Measurements from ENCODE around the gene OR51B5.

DNA sequence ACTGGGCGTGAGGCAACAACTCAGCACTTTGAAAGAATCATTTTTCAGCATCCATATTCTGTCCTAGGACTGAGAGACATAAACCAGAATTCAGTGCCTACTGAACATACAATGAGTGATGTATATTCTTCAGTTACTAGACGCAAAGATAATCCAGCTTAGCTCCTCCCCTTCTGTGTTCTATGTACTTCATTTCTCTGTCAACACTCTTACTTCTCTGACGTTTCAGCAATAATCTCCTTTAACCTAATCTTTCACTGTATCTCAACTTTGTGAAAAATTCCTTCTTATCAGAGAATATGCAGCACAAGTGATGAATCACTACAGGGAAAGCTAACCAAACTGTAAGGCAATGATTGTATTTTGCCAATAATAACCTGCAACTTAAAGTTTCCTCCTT, 2.5 kb upstream of the OR51B5 start:
- TF ChIP-seq, protein P1, sequence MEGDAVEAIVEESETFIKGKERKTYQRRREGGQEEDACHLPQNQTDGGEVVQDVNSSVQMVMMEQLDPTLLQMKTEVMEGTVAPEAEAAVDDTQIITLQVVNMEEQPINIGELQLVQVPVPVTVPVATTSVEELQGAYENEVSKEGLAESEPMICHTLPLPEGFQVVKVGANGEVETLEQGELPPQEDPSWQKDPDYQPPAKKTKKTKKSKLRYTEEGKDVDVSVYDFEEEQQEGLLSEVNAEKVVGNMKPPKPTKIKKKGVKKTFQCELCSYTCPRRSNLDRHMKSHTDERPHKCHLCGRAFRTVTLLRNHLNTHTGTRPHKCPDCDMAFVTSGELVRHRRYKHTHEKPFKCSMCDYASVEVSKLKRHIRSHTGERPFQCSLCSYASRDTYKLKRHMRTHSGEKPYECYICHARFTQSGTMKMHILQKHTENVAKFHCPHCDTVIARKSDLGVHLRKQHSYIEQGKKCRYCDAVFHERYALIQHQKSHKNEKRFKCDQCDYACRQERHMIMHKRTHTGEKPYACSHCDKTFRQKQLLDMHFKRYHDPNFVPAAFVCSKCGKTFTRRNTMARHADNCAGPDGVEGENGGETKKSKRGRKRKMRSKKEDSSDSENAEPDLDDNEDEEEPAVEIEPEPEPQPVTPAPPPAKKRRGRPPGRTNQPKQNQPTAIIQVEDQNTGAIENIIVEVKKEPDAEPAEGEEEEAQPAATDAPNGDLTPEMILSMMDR (IDR thresholded peaks at IDR 0.05; ENCODE audit: insufficient read depth, low read depth, low read length), result no peak
- no peak for TF ChIP-seq EZH2 (IDR thresholded peaks at IDR 0.05; ENCODE audit: insufficient read depth, low read length)

Data from astrocyte (in vitro differentiated cells and primary cell).